ENCODE measurements around the gene EZH2.

DNA sequence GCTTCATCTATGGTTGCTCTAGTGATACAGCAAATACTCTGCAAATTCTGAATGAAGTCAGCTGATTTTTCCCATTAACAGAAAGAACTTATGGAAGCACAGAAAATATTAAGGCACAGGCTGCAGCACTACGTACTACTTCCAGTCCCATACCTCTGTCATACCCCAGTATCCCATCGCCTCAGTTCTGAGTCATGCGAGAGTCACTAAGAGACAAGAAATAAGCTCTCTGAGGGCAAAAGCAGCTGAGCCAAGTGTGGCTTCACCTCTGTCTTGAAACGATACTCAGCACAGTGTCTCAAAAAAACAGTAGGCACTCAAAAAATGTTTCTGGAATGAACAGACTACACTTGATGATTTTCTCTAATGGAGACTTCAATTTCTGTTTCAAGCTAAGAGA lies 48.2 kb downstream of the EZH2 start:
- no peak for TF ChIP-seq POLR2A (IDR thresholded peaks at IDR 0.05; ENCODE audit: low read depth, low read length)
- no peak for TF ChIP-seq TAF1 (IDR thresholded peaks at IDR 0.05; ENCODE audit: low read depth, low read length)
- TF ChIP-seq POLR2AphosphoS5 (IDR thresholded peaks at IDR 0.05; ENCODE audit: low read depth, low read length) = no peak
- TF ChIP-seq POU2F2 (IDR thresholded peaks at IDR 0.05; ENCODE audit: low read depth, low read length) = no peak
